Loucy (cell line): Measurements from ENCODE around the gene EFNA4.

Experiments used
- H2AFZ ChIP-seq: fragments of 200-600 bp; sonication (generic); 2 replicates; pipeline ENCODE4 v1.6.0; 2016; ENCODE audit warnings: antibody characterized with exemption, mild to moderate bottlenecking, low read length, moderate library complexity
- H3F3A ChIP-seq: fragments of 200-600 bp; 2 replicates; pipeline ENCODE4 v1.6.0; 2016; ENCODE audit warnings: antibody characterized with exemption, low read depth, mild to moderate bottlenecking
- H3K27me3 ChIP-seq: fragments of 200-600 bp; sonication (generic); 2 replicates; pipeline ENCODE4 v1.6.1; 2014; ENCODE audit warnings: low read length, mild to moderate bottlenecking; ENCODE audit not compliant: insufficient read depth, poor library complexity, severe bottlenecking
- H3K36me3 ChIP-seq: fragments of 200-600 bp; sonication (generic); 2 replicates; pipeline ENCODE4 v1.6.1; 2016; ENCODE audit warnings: low read length; ENCODE audit not compliant: insufficient read depth
- H3K4me1 ChIP-seq: fragments of 200-600 bp; sonication (generic); 2 replicates; pipeline ENCODE4 v1.5.1; 2014; ENCODE audit warnings: low read length, mild to moderate bottlenecking; ENCODE audit not compliant: insufficient read depth, poor library complexity, severe bottlenecking
- H3K4me2 ChIP-seq: fragments of 200-600 bp; sonication (generic); 2 replicates; pipeline ENCODE4 v1.6.0; 2014; ENCODE audit warnings: antibody characterized with exemption, low read length, low read depth, mild to moderate bottlenecking; ENCODE audit not compliant: poor library complexity, severe bottlenecking
- H3K4me3 ChIP-seq: fragments of 200-600 bp; sonication (generic); 2 replicates; pipeline ENCODE4 v1.5.1; 2014; ENCODE audit warnings: low read length, mild to moderate bottlenecking, mixed read lengths; ENCODE audit not compliant: poor library complexity, severe bottlenecking
- H3K79me2 ChIP-seq: fragments of 200-600 bp; sonication (generic); 2 replicates; pipeline ENCODE4 v1.6.1; 2014; ENCODE audit warnings: low read length; ENCODE audit not compliant: insufficient read depth
- H3K9ac ChIP-seq: fragments of 200-600 bp; sonication (generic); 2 replicates; pipeline ENCODE4 v1.6.0; 2014; ENCODE audit warnings: mild to moderate bottlenecking, low read depth, low read length, moderate library complexity; ENCODE audit not compliant: poor library complexity, severe bottlenecking
- H3K9me2 ChIP-seq: fragments of 200-600 bp; sonication (generic); replicated peaks from 2 replicates; pipeline ENCODE4 v1.6.1; 2016; ENCODE audit warnings: low read depth, low read length, mixed read lengths
- H3K9me3 ChIP-seq: fragments of 200-600 bp; sonication (generic); 2 replicates; pipeline ENCODE4 v1.6.1; 2014; ENCODE audit warnings: mild to moderate bottlenecking, antibody characterized with exemption, low read length, low read depth; ENCODE audit not compliant: insufficient read depth
- H4K20me1 ChIP-seq: fragments of 200-600 bp; sonication (generic); 2 replicates; pipeline ENCODE4 v1.6.0; 2014; ENCODE audit warnings: antibody characterized with exemption, low read length, mild to moderate bottlenecking; ENCODE audit not compliant: insufficient read depth, poor library complexity, severe bottlenecking
- EZH2phosphoT487 ChIP-seq: fragments of 200-600 bp; IDR thresholded peaks from 2 replicates; pipeline ENCODE4 v1.6.1; 2018; ENCODE audit warnings: antibody characterized with exemption, mild to moderate bottlenecking, moderate library complexity, borderline replicate concordance
- TF ChIP-seq, protein P1 (sequence below): fragments of 200-600 bp; sonication (generic); conservative IDR thresholded peaks from 2 replicates; pipeline ENCODE4 v1.5.1; 2014; ENCODE audit warnings: mild to moderate bottlenecking, antibody characterized with exemption, low read length

The EFNA4 gene

DNA sequence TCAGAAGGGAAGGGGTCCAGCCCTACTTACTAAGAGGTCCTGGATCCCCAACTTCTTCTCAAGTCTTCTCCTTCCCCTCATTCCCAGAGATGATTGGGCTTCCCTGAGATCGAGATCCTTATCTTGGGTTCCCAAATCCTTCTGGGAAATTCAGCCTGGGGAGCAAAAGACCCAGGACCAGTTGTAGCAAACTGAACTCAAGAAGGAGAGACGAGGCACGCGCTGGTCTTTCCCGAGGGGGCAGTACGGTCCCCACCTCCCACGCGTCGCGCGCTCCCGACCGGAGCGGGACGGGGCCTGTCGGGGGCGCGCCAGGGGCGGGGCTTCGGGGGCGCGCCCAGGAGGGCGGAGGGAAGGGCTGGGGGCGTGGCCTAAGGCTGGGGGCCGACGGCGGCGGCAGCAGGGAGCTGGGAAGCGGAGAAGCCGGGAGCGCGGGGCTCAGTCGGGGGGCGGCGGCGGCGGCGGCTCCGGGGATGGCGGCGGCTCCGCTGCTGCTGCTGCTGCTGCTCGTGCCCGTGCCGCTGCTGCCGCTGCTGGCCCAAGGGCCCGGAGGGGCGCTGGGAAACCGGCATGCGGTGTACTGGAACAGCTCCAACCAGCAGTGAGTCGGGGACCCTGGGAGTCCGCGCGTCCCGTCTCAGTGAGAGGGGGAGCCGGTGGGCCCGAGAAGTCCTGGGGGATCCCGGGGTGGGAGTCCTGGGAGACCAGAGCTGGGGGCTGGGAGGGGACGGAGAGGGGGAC, 15.1 kb downstream of the EFNA4 start, which contains the start of gene EFNA3:
TSS of gene EFNA3 (plus strand) at position 369 of the 741 bp plus-strand sequence. CDS start at position 474, 105 bp downstream.
- no peaks in the 10 kb centered on the region for H3K27me3 ChIP-seq
- H3K4me2 ChIP-seq: peak within 1 kb of the TSS; percentile 92
- no peak within 1 kb of the TSS for H2AFZ ChIP-seq
- H3K4me1 ChIP-seq: peaks cover 61% of the 10 kb centered on the region
- TF ChIP-seq, protein P1, sequence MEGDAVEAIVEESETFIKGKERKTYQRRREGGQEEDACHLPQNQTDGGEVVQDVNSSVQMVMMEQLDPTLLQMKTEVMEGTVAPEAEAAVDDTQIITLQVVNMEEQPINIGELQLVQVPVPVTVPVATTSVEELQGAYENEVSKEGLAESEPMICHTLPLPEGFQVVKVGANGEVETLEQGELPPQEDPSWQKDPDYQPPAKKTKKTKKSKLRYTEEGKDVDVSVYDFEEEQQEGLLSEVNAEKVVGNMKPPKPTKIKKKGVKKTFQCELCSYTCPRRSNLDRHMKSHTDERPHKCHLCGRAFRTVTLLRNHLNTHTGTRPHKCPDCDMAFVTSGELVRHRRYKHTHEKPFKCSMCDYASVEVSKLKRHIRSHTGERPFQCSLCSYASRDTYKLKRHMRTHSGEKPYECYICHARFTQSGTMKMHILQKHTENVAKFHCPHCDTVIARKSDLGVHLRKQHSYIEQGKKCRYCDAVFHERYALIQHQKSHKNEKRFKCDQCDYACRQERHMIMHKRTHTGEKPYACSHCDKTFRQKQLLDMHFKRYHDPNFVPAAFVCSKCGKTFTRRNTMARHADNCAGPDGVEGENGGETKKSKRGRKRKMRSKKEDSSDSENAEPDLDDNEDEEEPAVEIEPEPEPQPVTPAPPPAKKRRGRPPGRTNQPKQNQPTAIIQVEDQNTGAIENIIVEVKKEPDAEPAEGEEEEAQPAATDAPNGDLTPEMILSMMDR: no peak
- TF ChIP-seq EZH2phosphoT487: no peak
- peak within 1 kb of the TSS; percentile 77 for H3K4me3 ChIP-seq
- no peaks in the 10 kb centered on the region for H3K36me3 ChIP-seq
- H3K79me2 ChIP-seq: no peaks in the 10 kb centered on the region
- no peaks in the 10 kb centered on the region for H3K9me3 ChIP-seq
- H3F3A ChIP-seq: peaks cover 7% of the 10 kb centered on the region; the same call in 1 of the 2 replicates
- H4K20me1 ChIP-seq: no peaks in the 10 kb centered on the region
- H3K9ac ChIP-seq: peak within 1 kb of the TSS; percentile 18
- H3K9me2 ChIP-seq: no peaks in the 10 kb centered on the region

DNA sequence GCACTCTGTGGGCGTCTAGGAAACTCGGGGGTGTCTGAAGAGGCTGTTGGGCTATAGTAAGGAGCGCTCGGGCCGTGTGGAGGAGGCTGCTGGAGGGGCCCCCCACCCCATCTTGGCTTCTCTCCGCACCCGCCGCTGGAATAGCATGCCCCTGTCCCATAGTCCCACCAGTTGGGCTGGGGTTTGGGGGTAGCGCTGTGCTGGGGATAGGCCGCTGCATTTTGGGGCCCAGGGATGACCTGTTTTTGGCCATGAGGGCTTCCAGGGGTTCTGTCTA, 15.6 kb downstream of the EFNA4 start:
- Histone ChIP-seq H3K27me3 (no peaks in the 10 kb centered on the region), H2AFZ (no peak overlapping the region), H3K9me3 (no peaks in the 10 kb centered on the region), H3K9ac (no peak overlapping the region), H3K4me2 (peak overlapping the region; percentile 92), H3K4me3 (no peak overlapping the region), H3K9me2 (no peaks in the 10 kb centered on the region), H3F3A (peaks cover 7% of the 10 kb centered on the region; the same call in 1 of the 2 replicates), H3K79me2 (no peaks in the 10 kb centered on the region), H3K4me1 (peaks cover 60% of the 10 kb centered on the region), H3K36me3 (no peaks in the 10 kb centered on the region), H4K20me1 (no peaks in the 10 kb centered on the region)
- TF ChIP-seq, protein P1: no peak

DNA sequence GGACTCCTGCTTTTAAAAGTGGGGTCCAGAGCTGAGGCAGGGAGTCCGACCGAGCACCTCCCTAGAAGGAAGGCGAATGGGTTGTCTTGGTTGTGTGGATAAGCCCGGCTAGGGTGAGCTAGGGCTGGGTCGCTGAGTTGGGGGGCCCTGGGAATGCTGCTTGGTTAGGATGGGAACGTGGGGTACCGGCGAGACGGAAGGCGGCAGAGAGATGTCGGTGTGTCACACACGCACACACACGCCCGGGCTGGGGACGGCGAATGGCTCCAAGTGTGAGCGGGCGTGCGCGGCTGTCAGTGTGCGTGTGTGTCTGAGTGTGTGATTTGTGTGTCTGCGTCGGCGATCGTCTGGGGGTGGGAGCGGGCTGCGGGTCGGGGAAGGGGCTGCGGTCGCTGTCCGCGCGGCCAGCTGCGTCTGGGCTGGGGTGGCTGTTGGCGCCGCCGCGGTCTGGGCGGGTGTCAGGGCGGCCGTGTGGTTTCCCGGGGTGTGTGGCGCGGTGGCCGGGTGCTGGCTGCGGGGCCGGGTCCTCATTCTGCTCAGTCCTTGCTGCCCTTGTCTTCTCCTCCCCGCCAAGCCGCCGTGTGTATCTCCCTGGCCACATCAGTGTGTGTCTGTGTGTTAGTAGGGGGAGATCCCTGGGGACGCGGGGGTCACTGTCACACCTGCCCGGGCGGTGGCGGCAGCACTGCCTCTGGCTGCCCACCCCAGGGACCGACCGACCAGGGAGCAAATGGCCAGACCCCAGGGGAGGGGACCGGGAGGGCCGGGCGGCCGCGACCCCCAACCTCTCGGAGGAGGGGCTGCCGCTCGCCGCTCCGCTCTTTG, 16.2 kb downstream of the EFNA4 start:
- Histone ChIP-seq H3K9me3 (no peaks in the 10 kb centered on the region), H2AFZ (no peak overlapping the region), H3K36me3 (no peaks in the 10 kb centered on the region), H3F3A (peaks cover 7% of the 10 kb centered on the region; the same call in 1 of the 2 replicates), H4K20me1 (no peaks in the 10 kb centered on the region), H3K27me3 (no peaks in the 10 kb centered on the region), H3K79me2 (no peaks in the 10 kb centered on the region), H3K4me1 (peaks cover 61% of the 10 kb centered on the region), H3K9me2 (no peaks in the 10 kb centered on the region), H3K9ac (peak overlapping the region; percentile 74), H3K4me3 (peak overlapping the region; percentile 77), H3K4me2 (peak overlapping the region; percentile 92)
- TF ChIP-seq, protein P1: no peak
- TF ChIP-seq EZH2phosphoT487: no peak
